Activated CD4-positive, alpha-beta memory T cell treated with anti-CD3 and anti-CD28 coated beads for 36 hours (primary cell): ENCODE results near the gene LMBR1. TPM values are rescaled to one million over a fixed set of nuclear protein-coding genes. Genes with fewer than 3 reads are reported as not detected.
"Not testable (repeated sequence)": the region's sequence is repeated elsewhere in the genome, so short reads cannot be mapped to it uniquely, and the experiment has no call there.

Experiments used
- CTCF ChIA-PET: fragments of 350-600 bp; sonication (Branson Sonifier 250); formaldehyde crosslinking; loops from one replicate; lab custom pipeline; 2021; ENCODE audit warnings: antibody characterized with exemption, inconsistent platforms; lab: Charles Lee
- POLR2A ChIA-PET: fragments of 350-600 bp; sonication (Branson Sonifier 250); formaldehyde crosslinking; loops from one replicate; lab custom pipeline; 2021; ENCODE audit warnings: antibody characterized with exemption; lab: Charles Lee
- DNase-seq: peaks from one replicate; pipeline ENCODE4 v3.0.0-alpha.2; 2020
- H3K27ac Mint-ChIP-seq: one replicate; pipeline ENCODE4 v1.8.0; 2021; ENCODE audit warnings: mixed read lengths
- H3K27me3 Mint-ChIP-seq: one replicate; pipeline ENCODE4 v1.8.0; 2021; ENCODE audit warnings: mixed read lengths
- H3K36me3 Mint-ChIP-seq: one replicate; pipeline ENCODE4 v1.8.0; 2021; ENCODE audit warnings: mixed read lengths
- H3K4me1 Mint-ChIP-seq: one replicate; pipeline ENCODE4 v1.8.0; 2021; ENCODE audit warnings: low read depth, mixed read lengths
- H3K4me3 Mint-ChIP-seq: one replicate; pipeline ENCODE4 v1.8.0; 2021; ENCODE audit warnings: mild to moderate bottlenecking, mixed read lengths
- H3K9me3 Mint-ChIP-seq: one replicate; pipeline ENCODE4 v1.8.0; 2021; ENCODE audit warnings: mixed read lengths
- intact Hi-C: fragments of 100-400 bp; cut with micrococcal nuclease; formaldehyde crosslinking; loops from one replicate; pipeline ENCODE4 v1.15.1; 2023
- total RNA-seq, 2 experiments: library from RNA; stranded (reverse); gene quantifications; one replicate each; pipeline ENCODE4 v1.2.3, GENCODE V29; 2021

LMBR1 gene
- total RNA-seq, 2 experiments from 2014 or later: 36.6 to 37.8 TPM

DNA sequence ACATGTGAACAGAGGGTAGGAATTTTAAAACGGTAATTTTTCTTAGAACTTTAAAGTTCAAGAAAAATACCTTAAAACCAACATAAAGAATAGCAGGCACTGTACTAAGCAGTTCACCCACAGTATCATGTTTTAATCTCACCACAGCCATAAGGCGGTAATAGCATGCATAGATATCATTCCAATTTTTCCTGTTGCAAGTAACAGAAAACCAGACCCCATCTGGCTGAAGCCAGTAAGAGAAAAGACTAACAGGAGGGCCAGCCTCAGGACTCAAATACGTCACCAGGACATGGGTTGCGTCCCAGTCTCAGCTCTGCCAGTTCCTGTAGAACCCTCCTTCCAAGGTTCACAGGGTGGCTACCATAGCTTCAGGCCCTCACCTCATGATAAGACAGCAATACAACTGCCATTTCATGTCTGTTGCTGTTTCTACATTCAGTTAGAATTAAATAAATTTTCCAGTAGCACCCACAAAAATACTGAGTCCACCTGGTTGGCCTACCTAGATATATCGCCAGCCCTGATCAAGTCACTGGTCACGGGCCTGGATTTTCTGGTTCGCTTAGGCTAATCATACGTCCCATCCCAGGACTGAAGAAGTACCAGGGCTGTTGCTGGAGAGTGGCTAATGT, 254.4 kb downstream of the LMBR1 start:
- Mint-ChIP-seq H3K4me1 (peaks cover 8% of the 10 kb centered on the region), H3K36me3 (peaks cover 6% of the 10 kb centered on the region), H3K4me3 (no peak overlapping the region), H3K27me3 (peaks cover 9% of the 10 kb centered on the region), H3K27ac (no peak overlapping the region), H3K9me3 (peaks cover 7% of the 10 kb centered on the region)
- CTCF ChIA-PET: no interaction called here
- intact Hi-C loops: no loop called here
- POLR2A ChIA-PET: no interaction called here
- DNase-seq: no peak

DNA sequence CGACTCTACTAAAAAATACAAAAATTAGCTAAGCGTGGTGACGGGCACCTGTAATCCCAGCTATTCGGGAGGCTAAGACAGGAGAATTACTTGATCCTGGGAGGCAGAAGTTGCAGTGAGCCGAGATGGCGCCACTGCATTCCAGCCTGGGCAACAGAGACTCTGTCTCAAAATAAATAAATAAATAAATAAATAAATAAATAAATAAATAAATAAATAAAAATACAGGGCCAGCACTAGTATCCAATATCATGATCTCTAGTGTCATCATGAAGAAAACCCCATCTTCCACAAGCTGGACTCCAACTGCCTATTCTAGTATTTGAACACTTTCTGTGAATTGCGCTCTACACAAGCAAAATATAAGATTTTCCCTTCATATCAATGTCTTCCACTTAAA, 255.9 kb downstream of the LMBR1 start:
- CTCF ChIA-PET, POLR2A ChIA-PET, H3K4me1 Mint-ChIP-seq, H3K27me3 Mint-ChIP-seq, intact Hi-C loops, H3K27ac Mint-ChIP-seq, H3K9me3 Mint-ChIP-seq, H3K4me3 Mint-ChIP-seq, H3K36me3 Mint-ChIP-seq, DNase-seq: not testable (repeated sequence)

DNA sequence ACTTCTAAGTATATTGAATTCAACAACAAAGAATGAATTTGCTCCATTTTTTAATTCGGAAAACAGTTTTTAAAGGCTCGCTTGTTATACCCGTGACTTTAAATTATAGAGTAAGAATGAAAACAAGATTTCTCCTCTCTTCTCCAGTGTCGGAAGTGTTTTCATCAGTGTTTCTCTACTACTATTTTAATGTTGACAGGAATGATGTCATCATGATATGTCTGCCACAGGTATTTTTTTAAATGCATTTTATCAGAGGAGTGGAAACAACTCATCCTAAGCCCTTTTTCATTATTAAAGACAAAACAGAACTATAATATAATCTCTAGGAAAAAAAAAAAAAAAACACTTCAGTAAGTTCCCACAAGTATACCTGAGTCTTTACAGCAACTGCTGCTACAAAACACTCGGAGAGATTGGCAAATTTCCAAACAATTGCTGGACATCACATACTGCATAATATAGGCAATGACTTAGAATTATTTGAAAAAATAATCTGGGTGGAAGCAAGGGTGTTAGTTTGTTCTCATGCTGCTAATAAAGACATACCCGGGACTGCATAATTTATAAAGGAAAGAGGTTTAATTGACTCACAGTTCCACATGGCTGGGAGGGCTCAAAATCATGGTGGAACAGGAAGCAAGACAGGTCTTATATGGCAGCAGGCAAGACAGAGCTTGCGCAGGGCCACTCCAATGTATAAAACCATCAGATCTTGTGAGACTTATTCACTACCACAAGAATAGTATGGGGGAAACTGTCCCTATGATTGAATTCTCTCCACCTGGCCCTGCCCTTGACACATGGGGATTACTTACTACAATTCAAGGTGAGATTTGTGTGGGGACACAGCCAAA, 257.2 kb downstream of the LMBR1 start:
- H3K27ac Mint-ChIP-seq: no peak overlapping the region
- peaks cover 5% of the 10 kb centered on the region for H3K27me3 Mint-ChIP-seq
- peaks cover 7% of the 10 kb centered on the region for H3K9me3 Mint-ChIP-seq

GRCh38 chr7:156634117-156634516, 258.9 kb downstream of the LMBR1 start:
- no peaks in the 10 kb centered on the region for H3K27me3 Mint-ChIP-seq
- intact Hi-C loops: no loop called here
- CTCF ChIA-PET: no interaction called here
- POLR2A ChIA-PET: no interaction called here
- no peak for DNase-seq
- no peak overlapping the region for H3K4me3 Mint-ChIP-seq
- H3K9me3 Mint-ChIP-seq: peaks cover 10% of the 10 kb centered on the region
- no peaks in the 10 kb centered on the region for H3K36me3 Mint-ChIP-seq
- H3K4me1 Mint-ChIP-seq: no peaks in the 10 kb centered on the region
- no peak overlapping the region for H3K27ac Mint-ChIP-seq

More for the DNA sequence above, 257.2 kb downstream of the LMBR1 start:
- H3K36me3 Mint-ChIP-seq: peaks cover 6% of the 10 kb centered on the region
- intact Hi-C loops: no loop called here
- H3K4me3 Mint-ChIP-seq: no peak overlapping the region
- ChIA-PET CTCF (no interaction called here), POLR2A (no interaction called here)
- H3K4me1 Mint-ChIP-seq: peaks cover 8% of the 10 kb centered on the region
- no peak for DNase-seq

GRCh38 chr7:156629873-156630272, 263.1 kb downstream of the LMBR1 start:
- ChIA-PET CTCF (interaction anchor here (1.4 kb wide), 1 partner anchor 187 kb away, joined by 4 read pairs; no protein-coding TSS in a partner anchor), POLR2A (no interaction called here)
- H3K27me3 Mint-ChIP-seq: no peaks in the 10 kb centered on the region
- H3K9me3 Mint-ChIP-seq: peaks cover 20% of the 10 kb centered on the region
- peaks cover 2% of the 10 kb centered on the region for H3K4me1 Mint-ChIP-seq
- no peak overlapping the region for H3K4me3 Mint-ChIP-seq
- no peaks in the 10 kb centered on the region for H3K36me3 Mint-ChIP-seq
- DNase-seq: no peak
- H3K27ac Mint-ChIP-seq: no peak overlapping the region
- intact Hi-C loops: no loop called here

DNA sequence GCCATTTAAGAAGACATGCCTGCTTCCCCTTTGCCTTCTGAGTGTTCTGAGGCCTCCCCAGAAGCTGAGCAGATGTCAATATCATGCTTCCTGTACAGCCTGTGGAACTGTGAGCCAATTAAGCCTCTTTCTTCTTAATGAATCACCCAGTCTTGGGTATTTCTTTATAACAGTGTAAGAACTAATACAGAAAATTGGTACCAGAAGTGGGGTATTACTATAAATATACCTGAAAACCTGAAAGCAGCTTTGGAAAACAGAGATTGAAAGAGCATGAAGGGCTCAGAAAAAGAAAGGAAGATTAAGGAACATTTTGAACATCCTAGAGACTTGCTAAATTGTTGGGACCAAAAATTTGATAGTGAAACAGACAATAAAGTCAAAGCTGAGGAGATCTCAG, 264.4 kb downstream of the LMBR1 start:
- no peak overlapping the region for H3K4me3 Mint-ChIP-seq

More for the DNA sequence above, 264.4 kb downstream of the LMBR1 start:
- H3K36me3 Mint-ChIP-seq: no peaks in the 10 kb centered on the region
- ChIA-PET POLR2A (no interaction called here), CTCF (no interaction called here)
- no peak overlapping the region for H3K27ac Mint-ChIP-seq
- peaks cover 8% of the 10 kb centered on the region for H3K4me1 Mint-ChIP-seq
- intact Hi-C loops: no loop called here
- H3K9me3 Mint-ChIP-seq: peaks cover 20% of the 10 kb centered on the region
- no peak for DNase-seq
- H3K27me3 Mint-ChIP-seq: peaks cover 2% of the 10 kb centered on the region

Other genes with a start within 250 kb of the LMBR1 start
- gene NOM1, start 56.5 kb upstream of the LMBR1 start, total RNA-seq: 10 to 100 TPM; 29.2 to 31.3 TPM
- not detected for gene MNX1, start 117.5 kb upstream of the LMBR1 start, total RNA-seq
- 10 to 100 TPM; 59.8 to 59.9 TPM for gene UBE3C, start 245.7 kb upstream of the LMBR1 start, total RNA-seq